ENCODE results near the gene RFTN1. TPM values are rescaled to one million over a fixed set of nuclear protein-coding genes. Genes with fewer than 3 reads are reported as not detected.

The RFTN1 gene
- total and polyA plus RNA-seq, 2 donors (not counting 3 experiments of a cell fraction or from before 2014, with no cell fraction given): 40.3 to 43.3 TPM

DNA sequence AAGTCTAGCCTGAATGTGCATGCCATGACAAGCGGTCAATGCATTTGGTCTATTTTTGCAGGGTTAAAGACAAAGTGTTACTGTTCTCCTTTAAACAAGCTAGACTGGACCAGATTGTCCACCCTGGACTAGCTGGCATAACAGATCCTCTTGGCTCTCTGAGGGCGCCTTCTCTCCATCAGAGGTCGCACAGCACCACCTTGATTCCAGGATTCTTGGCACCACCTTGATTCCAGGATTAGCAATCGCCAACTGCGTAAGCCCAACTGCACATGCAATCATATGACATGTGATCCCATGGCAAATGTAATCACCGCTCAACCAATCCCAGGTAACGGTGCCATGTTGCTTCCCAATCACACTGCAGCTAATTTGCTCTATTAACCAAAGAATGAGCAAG lies 149.9 kb downstream of the RFTN1 start:
- CTCF ChIA-PET: interaction anchor here (0.7 to 1.0 kb wide), 2 partner anchors 73 to 148 kb away, joined by 3 read pairs; no protein-coding TSS in a partner anchor
- no peaks in the 10 kb centered on the region for H3K4me1 ChIP-seq (ENCODE audit: control insufficient read depth, extremely low read depth, insufficient read depth, low read length)

More for the DNA sequence above, 149.9 kb downstream of the RFTN1 start:
- TF ChIP-seq, protein P1, sequence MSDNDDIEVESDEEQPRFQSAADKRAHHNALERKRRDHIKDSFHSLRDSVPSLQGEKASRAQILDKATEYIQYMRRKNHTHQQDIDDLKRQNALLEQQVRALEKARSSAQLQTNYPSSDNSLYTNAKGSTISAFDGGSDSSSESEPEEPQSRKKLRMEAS (IDR thresholded peaks at IDR 0.05; ENCODE audit: insufficient read depth, insufficient read length): no peak
- no peak for TF ChIP-seq GATA2 (IDR thresholded peaks at IDR 0.05; ENCODE audit: insufficient read depth, insufficient read length, low read depth, low read length)
- no peak for TF ChIP-seq MYC (IDR thresholded peaks at IDR 0.05; ENCODE audit: low read depth, low read length)
- no peak for TF ChIP-seq JUN (IDR thresholded peaks at IDR 0.05; ENCODE audit: borderline replicate concordance, insufficient read depth, insufficient read length, low read depth)
- TF ChIP-seq POLR2A (IDR thresholded peaks at IDR 0.05; ENCODE audit: low read depth, low read length): no peak
- TF ChIP-seq EZH2 (IDR thresholded peaks at IDR 0.05; ENCODE audit: borderline replicate concordance, low read depth, low read length, severe bottlenecking): no peak
- no peak for TF ChIP-seq POLR2AphosphoS5 (IDR thresholded peaks at IDR 0.05; ENCODE audit: insufficient read depth, low read depth, low read length)
- TF ChIP-seq, protein P2, sequence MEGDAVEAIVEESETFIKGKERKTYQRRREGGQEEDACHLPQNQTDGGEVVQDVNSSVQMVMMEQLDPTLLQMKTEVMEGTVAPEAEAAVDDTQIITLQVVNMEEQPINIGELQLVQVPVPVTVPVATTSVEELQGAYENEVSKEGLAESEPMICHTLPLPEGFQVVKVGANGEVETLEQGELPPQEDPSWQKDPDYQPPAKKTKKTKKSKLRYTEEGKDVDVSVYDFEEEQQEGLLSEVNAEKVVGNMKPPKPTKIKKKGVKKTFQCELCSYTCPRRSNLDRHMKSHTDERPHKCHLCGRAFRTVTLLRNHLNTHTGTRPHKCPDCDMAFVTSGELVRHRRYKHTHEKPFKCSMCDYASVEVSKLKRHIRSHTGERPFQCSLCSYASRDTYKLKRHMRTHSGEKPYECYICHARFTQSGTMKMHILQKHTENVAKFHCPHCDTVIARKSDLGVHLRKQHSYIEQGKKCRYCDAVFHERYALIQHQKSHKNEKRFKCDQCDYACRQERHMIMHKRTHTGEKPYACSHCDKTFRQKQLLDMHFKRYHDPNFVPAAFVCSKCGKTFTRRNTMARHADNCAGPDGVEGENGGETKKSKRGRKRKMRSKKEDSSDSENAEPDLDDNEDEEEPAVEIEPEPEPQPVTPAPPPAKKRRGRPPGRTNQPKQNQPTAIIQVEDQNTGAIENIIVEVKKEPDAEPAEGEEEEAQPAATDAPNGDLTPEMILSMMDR (IDR thresholded peaks at IDR 0.05; ENCODE audit: extremely low read depth in 1 of 2, insufficient read depth in 1 of 2, low read depth in 1 of 2, low read length in 2 of 2): no peak
- TF ChIP-seq FOS (IDR thresholded peaks at IDR 0.05; ENCODE audit: borderline replicate concordance, insufficient read depth, low read length): no peak
- H3K27me3 ChIP-seq (ENCODE audit: control insufficient read depth in 2 of 2, insufficient read depth in 2 of 2, low read length in 2 of 2): no peaks in the 10 kb centered on the region
- H3K27ac ChIP-seq (ENCODE audit: insufficient read depth, low read depth, low read length): no peak overlapping the region
- no peaks in the 10 kb centered on the region for H3K9me1 ChIP-seq (replicated peaks; ENCODE audit: control insufficient read depth, extremely low read depth, insufficient read depth, low read length)
- H4K20me1 ChIP-seq (replicated peaks; ENCODE audit: control insufficient read depth, extremely low read depth, insufficient read depth, low read length): no peaks in the 10 kb centered on the region
- no peak overlapping the region for H3K9ac ChIP-seq (replicated peaks; ENCODE audit: extremely low read depth, insufficient read depth, low read length)
- no TSS peak for BruUV-seq (replicated peaks)
- no peaks in the 10 kb centered on the region for H3K9me3 ChIP-seq (replicated peaks; ENCODE audit: control insufficient read depth, insufficient read depth, low read length)
- H3K36me3 ChIP-seq (ENCODE audit: control insufficient read depth in 2 of 2, extremely low read depth in 1 of 2, insufficient read depth in 2 of 2, low read length in 2 of 2): no peaks in the 10 kb centered on the region
- no peak overlapping the region for H3K4me3 ChIP-seq (replicated peaks in 1 of 3; ENCODE audit: insufficient read depth in 1 of 3, low read depth in 1 of 3, low read length in 3 of 3)
- intact Hi-C loops (cut with micrococcal nuclease): no loop called here
- H3K4me2 ChIP-seq (ENCODE audit: insufficient read depth, low read length): no peak overlapping the region
- FAIRE-seq (no peak), DNase-seq (ENCODE audit: low read depth, low spot score) (no peak)
- POLR2A ChIA-PET: interaction anchor here (0.6 kb wide), 1 partner anchor 50 kb away, joined by 7 read pairs; no protein-coding TSS in a partner anchor
- dilution Hi-C loops (cut with MboI; ENCODE audit: extremely low pct_ligation_motif_present, low sequenced_read_pairs): no loop called here
- no peak overlapping the region for H2AFZ ChIP-seq (ENCODE audit: low read depth, low read length)
- H3K79me2 ChIP-seq (ENCODE audit: control insufficient read depth, insufficient read depth, low read length): no peaks in the 10 kb centered on the region
